HG03354 (cell line): ENCODE results near the gene PHACTR1.

Experiments used
- ATAC-seq: cut with Tn5 transposase; IDR thresholded peaks from one replicate; pipeline ENCODE4 v1.9.1; 2021; ENCODE audit warnings: mild to moderate bottlenecking; ENCODE audit not compliant: unreplicated experiment, poor library complexity, severe bottlenecking

PHACTR1 gene

GRCh38 chr6:12798326-12798725 is 81.8 kb downstream of the PHACTR1 start:
- no peak for ATAC-seq

- ATAC-seq, result no peak
These were observed 83.6 kb downstream of the PHACTR1 start for GRCh38 chr6:12800120-12800519.

GRCh38 chr6:12801141-12801540 is 84.6 kb downstream of the PHACTR1 start:
- no peak for ATAC-seq

GRCh38 chr6:12802440-12802839 is 85.9 kb downstream of the PHACTR1 start:
- ATAC-seq, result no peak

GRCh38 chr6:12803486-12803885 is 86.9 kb downstream of the PHACTR1 start:
- no peak for ATAC-seq

GRCh38 chr6:12804952-12805645 is 88.5 kb downstream of the PHACTR1 start:
- no peak for ATAC-seq

- ATAC-seq, result no peak
These were observed 89.6 kb downstream of the PHACTR1 start for GRCh38 chr6:12806136-12806535.

- ATAC-seq, result no peak
These were observed 90.2 kb downstream of the PHACTR1 start for GRCh38 chr6:12806796-12807195.

GRCh38 chr6:12811519-12811918 is 95.0 kb downstream of the PHACTR1 start:
- ATAC-seq, result no peak

GRCh38 chr6:12813321-12813720 is 96.8 kb downstream of the PHACTR1 start:
- no peak for ATAC-seq

GRCh38 chr6:12814015-12814414 is 97.4 kb downstream of the PHACTR1 start:
- no peak for ATAC-seq

GRCh38 chr6:12815089-12815488 is 98.5 kb downstream of the PHACTR1 start:
- no peak for ATAC-seq

GRCh38 chr6:12815884-12816600 is 99.5 kb downstream of the PHACTR1 start:
- ATAC-seq, result no peak

- ATAC-seq, result no peak
These were observed 101.8 kb downstream of the PHACTR1 start for GRCh38 chr6:12818324-12818723.

GRCh38 chr6:12823847-12824246 is 107.3 kb downstream of the PHACTR1 start:
- no peak for ATAC-seq

GRCh38 chr6:12826584-12826983 is 110.0 kb downstream of the PHACTR1 start:
- ATAC-seq, result no peak

GRCh38 chr6:12827921-12828320 is 111.4 kb downstream of the PHACTR1 start:
- ATAC-seq, result no peak

- ATAC-seq, result no peak
These were observed 115.7 kb downstream of the PHACTR1 start for GRCh38 chr6:12832226-12832735.

- ATAC-seq, result no peak
These were observed 119.4 kb downstream of the PHACTR1 start for GRCh38 chr6:12836009-12836408.

- ATAC-seq, result no peak
These were observed 125.1 kb downstream of the PHACTR1 start for GRCh38 chr6:12841619-12842018.

- no peak for ATAC-seq
These were observed 125.5 kb downstream of the PHACTR1 start for GRCh38 chr6:12842114-12842513.
